WTC11 (cell line): ENCODE results near the gene SOCS6. TPM values are rescaled to one million over a fixed set of nuclear protein-coding genes. Genes with fewer than 3 reads are reported as not detected.

Experiments
- ATAC-seq: fragments of 200-7000 bp; cut with Tn5 transposase; 2 replicates; pipeline ENCODE4 v1.10.0; 2021; ENCODE audit warnings: mild to moderate bottlenecking, moderate library complexity
- CTCF ChIA-PET: fragments of 300-600 bp; sonication (Branson Sonifier 250); formaldehyde crosslinking; loops from one replicate; lab custom pipeline; 2021; ENCODE audit warnings: antibody characterized with exemption; lab: Charles Lee
- POLR2A ChIA-PET: fragments of 350-600 bp; sonication (Branson Sonifier 250); formaldehyde crosslinking; loops from one replicate; lab custom pipeline; 2021; ENCODE audit warnings: antibody characterized with exemption; lab: Charles Lee
- DNase-seq: peaks from one replicate; pipeline ENCODE4 v3.0.0; 2021; ENCODE audit warnings: low spot score
- H3K27ac Mint-ChIP-seq: 2 replicates; pipeline ENCODE4 v1.8.0; 2021; ENCODE audit warnings: mixed read lengths
- H3K27me3 Mint-ChIP-seq: 2 replicates; pipeline ENCODE4 v1.8.0; 2021; ENCODE audit warnings: low read depth, mild to moderate bottlenecking, moderate library complexity, mixed read lengths
- H3K36me3 Mint-ChIP-seq: 2 replicates; pipeline ENCODE4 v1.8.0; 2021; ENCODE audit warnings: mixed read lengths
- H3K4me1 Mint-ChIP-seq: 2 replicates; pipeline ENCODE4 v1.8.0; 2022; ENCODE audit warnings: mixed read lengths
- H3K4me3 Mint-ChIP-seq: 2 replicates; pipeline ENCODE4 v1.8.0; 2021; ENCODE audit warnings: mild to moderate bottlenecking, moderate library complexity, mixed read lengths
- H3K9me3 Mint-ChIP-seq: 2 replicates; pipeline ENCODE4 v1.8.0; 2021; ENCODE audit warnings: mixed read lengths
- ARID4B ChIP-seq: sonication (generic); formaldehyde crosslinking; IDR thresholded peaks from 2 replicates; pipeline ENCODE4 v1.8.0; 2023; ENCODE audit warnings: missing genetic modification reagents, mild to moderate bottlenecking, borderline replicate concordance
- CBFB ChIP-seq: sonication (generic); formaldehyde crosslinking; IDR thresholded peaks from 2 replicates; pipeline ENCODE4 v1.8.1; 2022; ENCODE audit warnings: mild to moderate bottlenecking, low read depth, missing genetic modification reagents
- CDX4 ChIP-seq: fragments of 250-450 bp; sonication (Bioruptor Pico); IDR thresholded peaks from 2 replicates; pipeline ENCODE4 v1.9.0; 2021; ENCODE audit warnings: moderate library complexity, mild to moderate bottlenecking, inconsistent platforms, borderline replicate concordance
- EMX1 ChIP-seq: fragments of 250-450 bp; sonication (Bioruptor Pico); IDR thresholded peaks from 2 replicates; pipeline ENCODE4 v1.8.0; 2021; ENCODE audit warnings: mild to moderate bottlenecking
- ETV6 ChIP-seq: sonication (generic); formaldehyde crosslinking; IDR thresholded peaks from 2 replicates; pipeline ENCODE4 v1.8.1; 2022; ENCODE audit warnings: mild to moderate bottlenecking, missing genetic modification reagents
- FOXJ3 ChIP-seq: sonication (generic); formaldehyde crosslinking; IDR thresholded peaks from 2 replicates; pipeline ENCODE4 v1.9.0; 2021; ENCODE audit warnings: missing genetic modification reagents, mild to moderate bottlenecking, borderline replicate concordance
- FOXK1 ChIP-seq: sonication (generic); formaldehyde crosslinking; IDR thresholded peaks from 2 replicates; pipeline ENCODE4 v1.8.0; 2022; ENCODE audit warnings: mild to moderate bottlenecking, moderate library complexity, missing genetic modification reagents
- GABPB1 ChIP-seq: sonication (generic); formaldehyde crosslinking; IDR thresholded peaks from 2 replicates; pipeline ENCODE4 v1.8.1; 2023; ENCODE audit warnings: mild to moderate bottlenecking, missing genetic modification reagents
- HMGA2 ChIP-seq: fragments of 250-450 bp; sonication (Bioruptor Pico); IDR thresholded peaks from 2 replicates; pipeline ENCODE4 v1.4.0; 2021; ENCODE audit warnings: mild to moderate bottlenecking, moderate library complexity
- HMGXB4 ChIP-seq: sonication (generic); formaldehyde crosslinking; IDR thresholded peaks from 2 replicates; pipeline ENCODE4 v1.8.1; 2023; ENCODE audit warnings: mild to moderate bottlenecking, moderate library complexity, missing genetic modification reagents
- IRF2 ChIP-seq: sonication (generic); formaldehyde crosslinking; IDR thresholded peaks from 2 replicates; pipeline ENCODE4 v1.8.0; 2022; ENCODE audit warnings: low read depth, missing genetic modification reagents, borderline replicate concordance
- JAZF1 ChIP-seq: fragments of 250-450 bp; sonication (Bioruptor Pico); IDR thresholded peaks from 2 replicates; pipeline ENCODE4 v1.9.0; 2021; ENCODE audit warnings: moderate library complexity, mild to moderate bottlenecking, inconsistent platforms
- JUN ChIP-seq: sonication (generic); formaldehyde crosslinking; IDR thresholded peaks from 2 replicates; pipeline ENCODE4 v1.8.0; 2023; ENCODE audit warnings: mild to moderate bottlenecking, missing genetic modification reagents
- MAX ChIP-seq: sonication (generic); formaldehyde crosslinking; IDR thresholded peaks from 2 replicates; pipeline ENCODE4 v1.8.0; 2022; ENCODE audit warnings: mild to moderate bottlenecking, missing genetic modification reagents
- NFATC4 ChIP-seq: fragments of 250-450 bp; sonication (Bioruptor Pico); IDR thresholded peaks from 2 replicates; pipeline ENCODE4 v1.9.0; 2021; ENCODE audit warnings: mild to moderate bottlenecking
- PRDM15 ChIP-seq: sonication (generic); formaldehyde crosslinking; IDR thresholded peaks from 2 replicates; pipeline ENCODE4 v1.8.0; 2022; ENCODE audit warnings: missing genetic modification reagents
- ZBTB21 ChIP-seq: sonication (generic); formaldehyde crosslinking; IDR thresholded peaks from 2 replicates; pipeline ENCODE4 v1.8.1; 2023; ENCODE audit warnings: mild to moderate bottlenecking, missing genetic modification reagents, borderline replicate concordance
- ZBTB43 ChIP-seq: sonication (generic); formaldehyde crosslinking; IDR thresholded peaks from 2 replicates; pipeline ENCODE4 v1.8.1; 2023; ENCODE audit warnings: mild to moderate bottlenecking, missing genetic modification reagents
- ZNF138 ChIP-seq: sonication (generic); formaldehyde crosslinking; conservative IDR thresholded peaks from 2 replicates; pipeline ENCODE4 v1.8.1; 2022; ENCODE audit warnings: mild to moderate bottlenecking, moderate library complexity, missing genetic modification reagents
- ZNF396 ChIP-seq: fragments of 250-450 bp; sonication (Bioruptor Pico); IDR thresholded peaks from 2 replicates; pipeline ENCODE4 v1.8.0; 2021; ENCODE audit warnings: mild to moderate bottlenecking, moderate library complexity, borderline replicate concordance
- ZNF416 ChIP-seq: fragments of 250-450 bp; sonication (Bioruptor Pico); IDR thresholded peaks from 2 replicates; pipeline ENCODE4 v1.9.0; 2021; ENCODE audit warnings: mild to moderate bottlenecking, inconsistent platforms
- ZNF423 ChIP-seq: fragments of 250-450 bp; sonication (Bioruptor Pico); IDR thresholded peaks from 2 replicates; pipeline ENCODE4 v2.1.2; 2022; ENCODE audit warnings: mild to moderate bottlenecking, moderate library complexity
- total RNA-seq: library from RNA; stranded (reverse); gene quantifications from 3 replicates; pipeline ENCODE4 v1.2.3, GENCODE V29; 2021

SOCS6 gene
- total RNA-seq, 1 experiment from 2014 or later: 16.5 TPM

GRCh38 chr18:70330887-70331286 is 42.0 kb downstream of the SOCS6 start (continued):
- TF ChIP-seq ARID4B (CRISPR knock-in tag) (no peak), ZNF416 (CRISPR knock-in tag) (no peak), NFATC4 (CRISPR knock-in tag) (no peak), HMGA2 (no peak), FOXJ3 (no peak)

- CTCF ChIA-PET: interaction anchor here (0.7 to 2.2 kb wide), 2 partner anchors 84 to 103 kb away, joined by 4 to 5 read pairs; no protein-coding TSS in a partner anchor
- no peak for DNase-seq
- peak overlapping the region; percentile 71 for H3K27ac Mint-ChIP-seq
- POLR2A ChIA-PET: interaction anchor here (0.6 kb wide), 1 partner anchor 1777 kb away, joined by 4 read pairs; no protein-coding TSS in a partner anchor
- TF ChIP-seq IRF2 (CRISPR knock-in tag) (no peak), JUN (no peak), PRDM15 (CRISPR knock-in tag) (no peak), JAZF1 (CRISPR knock-in tag) (no peak), EMX1 (CRISPR knock-in tag) (no peak)
- ATAC-seq: no peak
- H3K36me3 Mint-ChIP-seq: peaks cover 19% of the 10 kb centered on the region
- no peaks in the 10 kb centered on the region for H3K27me3 Mint-ChIP-seq
- peaks cover 30% of the 10 kb centered on the region for H3K4me1 Mint-ChIP-seq
- no peak overlapping the region for H3K4me3 Mint-ChIP-seq
- peaks cover 19% of the 10 kb centered on the region for H3K9me3 Mint-ChIP-seq
Measured at GRCh38 chr18:70331456-70332097, 42.7 kb downstream of the SOCS6 start.

GRCh38 chr18:70332694-70333093 is 43.8 kb downstream of the SOCS6 start:
- Mint-ChIP-seq H3K36me3 (peaks cover 19% of the 10 kb centered on the region), H3K4me3 (no peak overlapping the region), H3K4me1 (peaks cover 37% of the 10 kb centered on the region), H3K27me3 (no peaks in the 10 kb centered on the region), H3K27ac (no peak overlapping the region), H3K9me3 (peaks cover 19% of the 10 kb centered on the region)
- no peak for DNase-seq
- no peak for ATAC-seq
- POLR2A ChIA-PET: no interaction called here
- CTCF ChIA-PET: interaction anchor here (2.2 kb wide), 1 partner anchor 102 kb away, joined by 5 read pairs; no protein-coding TSS in a partner anchor
- TF ChIP-seq MAX (CRISPR knock-in tag) (no peak), ZNF423 (CRISPR knock-in tag) (no peak), FOXJ3 (no peak), ZBTB21 (CRISPR knock-in tag) (no peak), HMGXB4 (no peak), ZNF138 (CRISPR knock-in tag) (no peak), NFATC4 (CRISPR knock-in tag) (no peak), FOXK1 (CRISPR knock-in tag) (no peak), GABPB1 (CRISPR knock-in tag) (no peak), CDX4 (CRISPR knock-in tag) (no peak), CBFB (CRISPR knock-in tag) (no peak), ZBTB43 (no peak), ETV6 (CRISPR knock-in tag) (no peak), ZNF396 (no peak)
